HG03442 (cell line): ENCODE measurements around the gene TARBP1.
"Not testable (repeated sequence)": the region's sequence is repeated elsewhere in the genome, so short reads cannot be mapped to it uniquely, and the experiment has no call there.

ENCODE experiments used
- ATAC-seq: cut with Tn5 transposase; IDR thresholded peaks from one replicate; pipeline ENCODE4 v1.9.1; 2021; ENCODE audit warnings: mild to moderate bottlenecking, moderate library complexity; ENCODE audit not compliant: unreplicated experiment

TARBP1 gene

GRCh38 chr1:234504969-234505768 lies 26.2 kb upstream of the TARBP1 start:
- no peak for ATAC-seq

DNA sequence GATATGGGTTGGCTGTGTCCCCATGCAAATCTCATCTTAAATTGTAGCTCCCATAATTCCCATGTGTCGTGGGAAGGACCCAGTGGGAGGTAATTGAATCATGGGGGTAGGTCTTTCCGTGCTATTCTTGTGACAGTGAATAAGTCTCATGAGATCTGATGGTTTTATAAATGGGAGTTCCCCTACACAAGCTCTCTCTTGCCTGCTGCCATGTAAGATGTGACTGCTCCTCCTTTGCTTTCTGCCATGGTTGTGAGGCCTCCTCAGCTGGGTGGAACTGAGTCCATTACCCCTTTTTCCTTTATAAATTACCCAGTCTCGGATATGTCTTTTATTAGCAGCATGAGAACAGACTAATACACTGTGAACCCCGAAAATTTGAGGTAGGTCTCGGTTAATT lies 25.3 kb upstream of the TARBP1 start:
- not testable (repeated sequence) for ATAC-seq

DNA sequence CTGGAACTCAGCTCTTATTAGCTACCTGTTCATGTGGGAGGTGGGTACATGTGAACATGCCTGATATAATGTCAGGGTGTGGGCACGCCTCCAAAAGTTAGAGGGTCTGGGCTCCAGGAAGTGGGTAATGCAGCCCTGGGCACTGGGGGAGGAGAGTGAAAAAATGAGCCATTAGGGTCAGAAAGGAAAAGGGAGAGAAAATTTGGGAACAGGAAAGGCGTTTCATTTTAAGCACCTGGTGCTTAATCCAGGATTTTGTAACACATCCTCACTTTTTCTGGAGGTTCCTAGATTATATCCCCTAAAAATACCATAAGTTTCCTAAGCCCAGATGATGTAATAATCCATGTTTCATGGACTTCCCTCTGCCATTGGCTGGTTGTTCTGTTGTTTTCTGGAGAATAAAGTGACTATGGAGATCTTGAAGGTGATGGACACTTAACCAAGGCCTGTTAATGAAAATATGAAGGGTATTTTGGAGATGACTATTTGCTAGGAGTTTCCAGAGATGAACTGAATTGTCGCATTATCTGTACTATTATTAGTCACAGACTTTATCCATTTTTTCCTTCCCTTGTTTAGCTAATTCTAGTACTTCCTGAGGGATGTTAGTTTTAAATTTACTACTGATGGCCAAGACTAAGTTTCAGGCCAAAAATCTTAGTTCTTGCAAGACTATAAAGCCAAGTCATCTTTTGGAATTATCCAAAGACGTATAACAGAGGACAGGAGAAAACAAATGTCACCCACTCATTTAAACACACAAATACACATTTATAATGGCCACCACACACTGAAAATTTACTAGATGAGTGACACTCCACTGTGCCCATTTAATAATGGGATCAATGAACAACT lies 24.4 kb upstream of the TARBP1 start:
- no peak for ATAC-seq

DNA sequence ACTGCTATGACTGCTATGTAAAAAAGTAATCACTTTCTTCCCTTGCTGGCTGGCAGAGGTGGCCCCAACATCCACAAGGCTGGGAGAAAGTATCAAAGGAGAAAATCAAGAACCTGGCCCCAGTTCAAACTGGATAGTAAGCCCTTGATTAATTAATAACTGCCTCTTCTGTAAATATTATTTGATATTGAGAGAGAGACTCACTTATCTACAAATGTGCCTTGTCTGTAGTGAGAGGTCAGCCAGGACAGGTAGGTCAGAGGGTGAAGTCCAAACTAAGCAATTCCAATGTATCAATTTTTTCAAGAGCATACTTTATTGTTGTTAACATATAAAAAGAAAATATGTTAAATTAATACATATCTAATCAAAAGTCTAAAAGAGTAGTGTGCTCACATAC lies 23.8 kb upstream of the TARBP1 start:
- ATAC-seq, result no peak

DNA sequence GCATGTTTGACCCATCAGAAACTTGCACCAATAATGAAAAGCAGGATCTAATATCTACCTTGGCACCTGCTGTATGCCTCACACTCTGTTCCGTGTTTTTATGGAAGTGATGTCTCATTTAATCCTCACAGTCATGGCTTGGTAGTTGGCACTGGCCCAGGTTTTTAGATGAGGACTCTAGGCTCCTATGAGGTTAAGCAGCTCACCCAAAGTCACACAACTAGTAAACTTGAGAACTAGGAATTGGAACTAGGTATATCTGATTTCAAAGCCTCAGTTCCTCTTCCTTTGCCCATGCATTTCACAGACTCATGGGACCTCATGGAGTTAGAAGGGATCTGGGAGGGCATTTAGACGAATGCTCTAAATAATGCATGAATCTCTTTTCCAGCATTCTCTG lies 21.3 kb upstream of the TARBP1 start:
- ATAC-seq, result no peak

DNA sequence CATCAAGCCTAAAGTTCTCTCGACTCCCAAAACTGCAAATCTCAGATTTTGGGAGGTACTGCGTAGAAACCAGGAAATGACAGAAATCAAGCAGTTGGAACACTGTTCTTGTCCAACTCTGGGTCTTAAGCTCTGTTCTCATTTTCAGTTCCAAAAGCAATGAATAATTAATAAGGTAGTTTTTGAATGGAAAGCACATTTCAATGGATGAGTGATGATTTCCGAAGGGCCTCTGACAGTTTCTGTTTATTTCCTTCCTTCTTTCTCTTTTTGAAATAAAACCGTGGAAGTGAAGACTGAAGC lies 20.9 kb upstream of the TARBP1 start:
- no peak for ATAC-seq

- ATAC-seq, result no peak
These were observed 20.4 kb upstream of the TARBP1 start for GRCh38 chr1:234499119-234499942.

DNA sequence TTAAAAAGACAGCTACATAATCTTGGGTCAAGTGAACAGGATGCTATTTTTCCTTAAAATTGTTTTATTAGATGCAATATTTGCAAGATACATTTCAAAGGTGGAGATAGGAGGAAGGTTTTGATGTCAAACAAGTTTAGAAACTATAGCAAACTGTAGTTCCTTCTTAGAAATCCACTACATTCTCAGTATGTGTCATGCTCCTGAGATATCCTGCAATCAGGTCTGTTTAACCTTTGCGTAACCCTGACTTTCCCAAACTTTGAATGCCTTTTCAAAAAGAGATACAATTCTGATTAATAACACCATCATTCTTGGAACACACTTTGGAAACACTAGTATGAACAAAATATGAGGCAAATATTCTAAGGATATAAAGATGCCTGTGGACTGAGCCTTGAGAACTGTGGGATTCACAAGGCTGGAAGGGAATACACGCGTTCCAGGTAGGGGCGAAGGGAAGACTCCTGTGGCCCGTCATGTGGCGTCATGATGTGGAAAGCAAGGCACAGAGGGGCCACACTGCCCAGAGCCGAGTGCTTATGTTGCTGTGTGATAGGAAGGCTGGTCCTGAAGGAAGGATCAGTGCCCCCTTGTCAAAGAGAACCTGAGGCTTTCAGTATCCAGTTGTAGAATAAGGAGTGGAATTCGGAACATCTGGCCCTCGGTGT lies 19.6 kb upstream of the TARBP1 start:
- ATAC-seq, result no peak

GRCh38 chr1:234497589-234497988 lies 18.6 kb upstream of the TARBP1 start:
- ATAC-seq, result no peak

GRCh38 chr1:234495231-234495990 lies 16.4 kb upstream of the TARBP1 start:
- peak; percentile 70 for ATAC-seq

DNA sequence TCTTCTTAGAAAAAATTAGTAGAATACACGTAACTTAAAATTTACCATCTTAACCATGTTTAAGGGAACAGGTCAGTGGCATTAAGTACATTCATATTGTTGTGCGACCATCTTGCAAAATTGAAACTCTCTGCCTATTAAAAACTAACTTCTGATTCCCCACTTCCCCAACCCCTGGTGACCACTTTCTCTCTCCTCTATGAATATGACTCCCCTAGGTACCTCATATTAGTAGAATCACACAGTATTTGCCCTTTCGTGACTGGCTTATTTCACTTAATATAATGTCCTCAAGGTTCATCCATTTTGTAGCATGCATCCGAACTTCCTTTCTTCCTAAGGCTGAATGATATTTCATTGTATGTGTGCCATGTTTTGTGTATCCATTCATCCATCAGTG lies 15.1 kb upstream of the TARBP1 start:
- ATAC-seq, result no peak

DNA sequence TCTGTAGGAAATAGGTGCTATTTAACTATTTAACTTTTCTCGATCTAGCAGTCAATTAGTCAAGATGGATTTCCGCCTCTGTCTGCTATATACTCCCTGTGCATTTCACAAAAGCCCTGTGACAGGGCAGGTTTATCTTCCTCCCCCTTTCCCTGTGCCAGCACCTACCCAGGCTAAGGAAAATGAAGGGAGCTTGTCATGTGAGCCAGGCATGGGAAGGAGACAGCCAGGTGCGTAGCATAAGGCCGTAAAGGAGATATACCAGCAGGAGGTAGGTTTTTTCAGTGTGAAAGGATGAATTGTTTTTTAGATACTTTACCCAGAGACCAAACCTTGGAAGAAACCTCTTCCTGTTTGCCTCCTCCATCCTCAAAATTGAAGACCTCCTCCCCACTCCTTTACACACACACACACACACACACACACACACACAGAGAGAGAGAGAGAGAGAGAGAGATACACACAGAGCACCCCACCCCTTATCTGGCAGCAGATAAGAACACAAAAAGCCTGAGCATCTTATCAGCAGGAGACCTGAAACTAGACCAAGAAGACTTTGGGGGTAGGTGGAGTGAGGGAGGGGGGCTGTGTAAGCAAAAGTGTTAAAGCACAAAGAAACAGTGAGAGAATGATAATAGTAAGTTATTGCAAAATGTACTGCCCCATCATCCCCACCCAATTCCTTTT lies 12.0 kb upstream of the TARBP1 start:
- ATAC-seq, result no peak

DNA sequence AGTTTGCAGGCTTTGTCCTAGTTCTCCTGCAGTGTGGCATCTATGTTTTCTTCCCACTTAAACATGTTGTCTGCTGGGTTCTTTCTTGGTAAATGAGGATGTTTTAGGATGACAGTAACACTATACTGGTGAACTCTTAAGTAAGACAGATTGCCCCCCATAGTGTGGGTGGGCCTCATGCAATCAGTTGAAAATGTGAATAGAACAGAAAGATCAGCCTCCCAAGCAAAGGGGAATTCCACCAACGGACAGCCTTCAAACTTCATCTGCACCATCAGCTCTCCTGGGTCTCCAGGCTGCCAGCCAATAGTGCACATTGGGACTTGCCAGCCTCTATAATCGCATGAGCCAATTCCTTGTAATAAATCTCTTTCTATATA lies 10.7 kb upstream of the TARBP1 start:
- ATAC-seq, result no peak

DNA sequence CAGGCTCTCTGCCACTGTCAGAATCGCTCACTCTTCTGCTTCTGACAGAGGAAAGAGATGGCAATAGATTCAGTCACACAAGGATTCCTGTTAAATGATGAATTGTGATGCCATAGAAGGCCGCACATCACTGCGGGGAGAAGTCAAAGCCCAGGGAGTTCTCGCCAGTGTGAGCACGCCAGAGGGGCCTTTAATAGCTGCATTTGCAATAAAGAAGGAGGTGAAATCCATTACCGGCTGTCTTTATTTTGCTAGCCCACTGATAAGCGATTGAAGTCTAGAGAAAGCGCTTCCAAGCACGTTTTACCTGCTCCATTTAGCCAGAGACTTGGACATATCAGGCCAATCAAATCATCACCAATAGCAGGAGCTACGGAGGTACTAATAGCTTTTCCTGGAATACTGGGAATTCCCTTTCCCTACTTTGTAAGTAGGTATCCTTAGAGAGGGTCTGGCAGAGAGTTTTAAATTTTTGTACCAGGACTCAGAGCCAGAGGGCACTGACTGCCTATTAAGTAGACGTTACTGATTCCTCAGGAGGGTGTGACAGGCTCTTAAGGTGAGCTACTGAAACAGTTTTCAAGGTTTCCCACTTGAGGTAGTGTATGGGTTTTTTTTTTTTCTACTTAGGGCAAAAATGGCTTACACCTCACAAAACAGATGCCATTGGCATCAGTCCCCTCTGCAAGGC lies 10.2 kb upstream of the TARBP1 start:
- ATAC-seq, result no peak

DNA sequence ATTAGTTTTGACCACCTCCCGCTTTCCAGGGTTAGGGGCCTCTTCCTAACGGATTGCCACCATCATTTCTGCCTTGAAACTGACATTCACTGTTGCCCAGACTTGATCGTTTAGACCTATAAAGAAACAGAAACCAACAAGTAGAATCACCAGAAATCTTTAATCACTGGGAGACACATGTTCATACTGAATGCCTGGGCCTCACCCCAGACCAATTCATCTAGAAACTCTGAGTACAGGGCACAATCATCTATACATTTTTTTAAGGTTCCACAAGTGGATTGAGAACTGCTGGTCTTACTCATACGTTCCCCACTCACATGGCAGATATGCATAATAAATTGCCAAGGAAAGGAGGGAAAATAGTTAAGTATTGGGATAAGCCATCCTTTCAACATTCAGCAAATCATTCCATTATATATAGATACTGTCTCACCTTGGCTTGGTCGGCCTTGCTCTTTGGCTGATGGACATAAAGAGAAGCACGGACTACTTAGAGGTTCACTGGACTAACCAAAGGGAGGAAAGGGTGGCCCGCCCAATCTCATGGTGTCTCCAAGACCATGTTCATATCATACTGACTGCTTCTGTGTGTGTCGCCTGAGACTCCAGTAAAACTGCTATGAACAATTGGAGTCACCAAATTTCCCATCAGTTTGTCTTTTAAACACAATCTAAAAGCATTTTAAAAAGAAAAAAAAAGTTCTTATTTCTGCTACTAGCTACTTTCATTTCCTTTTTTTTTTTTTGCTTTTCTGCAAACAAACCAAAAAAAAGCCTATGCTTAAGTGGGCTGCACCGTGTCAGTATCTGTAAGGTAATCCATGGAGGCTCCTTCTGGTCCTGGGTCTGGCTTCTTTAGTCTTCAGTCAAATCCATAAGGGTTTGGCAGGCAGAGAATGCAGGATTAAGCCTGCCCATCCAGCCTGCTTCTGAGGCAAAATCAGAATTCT lies 9.4 kb upstream of the TARBP1 start:
- peak; percentile 54 for ATAC-seq

DNA sequence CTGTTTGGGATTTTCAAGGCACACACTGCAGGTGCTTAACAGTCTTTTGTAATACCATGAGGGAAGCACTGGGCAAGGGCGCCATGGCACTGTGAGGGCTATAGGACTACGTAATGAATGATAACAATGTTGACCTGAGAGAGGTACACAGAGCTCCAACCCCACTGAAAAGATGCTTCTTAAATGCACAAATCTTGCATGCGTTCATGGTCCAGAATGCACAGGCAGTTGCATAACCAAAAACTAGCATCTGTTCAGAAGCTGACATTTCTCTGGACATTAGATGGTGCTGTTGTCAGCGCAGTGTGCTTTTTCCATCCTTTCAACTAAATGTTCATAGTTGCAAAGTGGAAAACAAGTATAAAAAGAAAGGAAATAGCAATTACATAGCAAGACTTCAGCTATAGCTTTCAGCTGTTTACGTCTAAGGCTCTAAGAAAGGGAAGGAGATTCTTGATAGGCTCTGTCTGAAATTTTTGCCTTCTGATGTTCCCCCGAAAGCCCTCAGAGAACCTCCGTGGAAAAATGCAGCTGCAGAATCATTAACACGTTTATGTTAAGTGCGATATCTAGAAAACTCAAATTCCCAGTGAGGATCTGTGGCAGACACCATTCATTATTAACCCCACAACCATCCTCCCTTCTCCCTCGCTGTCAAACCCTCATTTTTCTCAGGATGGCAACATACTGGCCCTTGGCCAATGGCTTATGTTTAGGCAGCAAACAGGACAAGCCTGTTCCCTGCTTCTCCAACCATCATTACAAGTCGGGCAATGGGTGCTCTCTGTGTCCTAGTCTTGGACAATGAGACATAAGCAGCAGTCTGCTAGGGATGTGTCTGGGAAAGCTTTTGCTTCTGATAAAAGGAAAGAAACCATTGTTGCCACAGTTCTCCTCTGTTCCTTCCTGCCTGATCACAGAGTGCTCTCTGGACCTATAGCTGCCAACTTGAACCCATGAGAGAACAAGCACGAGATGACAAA lies 8.2 kb upstream of the TARBP1 start:
- ATAC-seq, result no peak
